Liver (tissue), 9 donors: ENCODE measurements around the gene CD79A. TPM values are rescaled to one million over a fixed set of nuclear protein-coding genes. Genes with fewer than 3 reads are reported as not detected.

Experiments
- DNase-seq: peaks from one replicate; pipeline ENCODE4 v3.0.0-alpha.2; 2017; ENCODE audit warnings: low spot score
- H3K27ac ChIP-seq, 2 donors: one replicate each; pipeline ENCODE4 v1.7.0; 2013; ENCODE audit warnings: inconsistent platforms in 2 of 2, low read length in 2 of 2, control low read depth in 1 of 2, low read depth in 1 of 2, mild to moderate bottlenecking in 1 of 2
- H3K27me3 ChIP-seq, 4 donors: one replicate each; pipeline versions ENCODE4 v1.6.1 to v1.7.0; 2013; ENCODE audit warnings: low read length in 3 of 4, inconsistent platforms in 1 of 4, mild to moderate bottlenecking in 1 of 4, moderate library complexity in 1 of 4; ENCODE audit not compliant: control insufficient read depth in 4 of 4, insufficient read depth in 4 of 4
- H3K36me3 ChIP-seq, 4 donors: one replicate each; pipeline versions ENCODE4 v1.6.1 to v1.7.0; 2013; ENCODE audit warnings: low read length in 3 of 4, mild to moderate bottlenecking in 3 of 4, low read depth in 1 of 4, moderate library complexity in 1 of 4; ENCODE audit not compliant: control insufficient read depth in 4 of 4, insufficient read depth in 3 of 4
- H3K4me1 ChIP-seq, 4 donors: one replicate each; pipeline versions ENCODE4 v1.6.1 to v1.7.0; 2013; ENCODE audit warnings: low read length in 3 of 4, mild to moderate bottlenecking in 3 of 4, moderate library complexity in 1 of 4; ENCODE audit not compliant: control insufficient read depth in 4 of 4, insufficient read depth in 4 of 4
- H3K4me3 ChIP-seq, 3 donors: one replicate each; pipeline versions ENCODE4 v1.6.1 to v1.7.0; 2013; ENCODE audit warnings: low read length in 3 of 3, control low read depth in 1 of 3, low read depth in 1 of 3, mild to moderate bottlenecking in 1 of 3
- H3K9ac ChIP-seq, 2 donors: one replicate each; pipeline ENCODE4 v1.7.0; 2013; ENCODE audit warnings: low read length in 2 of 2, mild to moderate bottlenecking in 2 of 2, moderate library complexity in 2 of 2, control low read depth in 1 of 2, low read depth in 1 of 2
- H3K9me3 ChIP-seq, 4 donors: one replicate each; pipeline versions ENCODE4 v1.6.1 to v1.7.0; 2013; ENCODE audit warnings: low read length in 3 of 4; ENCODE audit not compliant: control insufficient read depth in 4 of 4
- ATF3 ChIP-seq: IDR thresholded peaks from 2 replicates; pipeline ENCODE4 v1.6.1; 2016; ENCODE audit warnings: antibody characterized with exemption
- CTCF ChIP-seq: fragments of 150-350 bp; IDR thresholded peaks from 2 replicates; pipeline ENCODE4 v1.5.1; 2017; ENCODE audit warnings: improper control_type of control experiment, low read depth, low read length; ENCODE audit not compliant: missing input control
- EGR1 ChIP-seq, 2 donors: IDR thresholded peaks; 2 replicates each; pipeline ENCODE4 v1.6.1; 2016 to 2018; ENCODE audit warnings: antibody characterized with exemption in 2 of 2, low read depth in 2 of 2
- FOXA1 ChIP-seq: IDR thresholded peaks from 2 replicates; pipeline ENCODE4 v1.6.1; 2016; ENCODE audit warnings: antibody characterized with exemption
- FOXA2 ChIP-seq: IDR thresholded peaks from 2 replicates; pipeline ENCODE4 v1.6.1; 2016; ENCODE audit warnings: antibody characterized with exemption
- HNF4A ChIP-seq, 2 donors: conservative IDR thresholded peaks; 2 replicates each; pipeline ENCODE4 v1.6.1; 2016; ENCODE audit warnings: antibody characterized with exemption in 2 of 2, mild to moderate bottlenecking in 2 of 2
- JUND ChIP-seq, 2 donors: IDR thresholded peaks; 2 replicates each; pipeline ENCODE4 v1.6.1; 2016; ENCODE audit warnings: antibody characterized with exemption in 2 of 2
- NR2F2 ChIP-seq: IDR thresholded peaks from 2 replicates; pipeline ENCODE4 v1.6.1; 2016; ENCODE audit warnings: antibody characterized with exemption
- REST ChIP-seq: IDR thresholded peaks from 2 replicates; pipeline ENCODE4 v1.6.1; 2016; ENCODE audit warnings: antibody characterized with exemption, mild to moderate bottlenecking
- RXRA ChIP-seq, 2 donors: IDR thresholded peaks; 2 replicates each; pipeline ENCODE4 v1.6.1; 2017 to 2018; ENCODE audit warnings: antibody characterized with exemption in 2 of 2, mild to moderate bottlenecking in 1 of 2
- SP1 ChIP-seq: IDR thresholded peaks from 2 replicates; pipeline ENCODE4 v1.6.1; 2018; ENCODE audit warnings: antibody characterized with exemption, mild to moderate bottlenecking
- YY1 ChIP-seq: IDR thresholded peaks from 2 replicates; pipeline ENCODE4 v1.6.1; 2016; ENCODE audit warnings: antibody characterized with exemption, mild to moderate bottlenecking
- WGBS: extraction: QIAGEN DNeasy Blood & Tissue Kit; methylation state at CpG from one replicate; pipeline ENCODE4 v1.1.7; 2013; 5-methylcytosine and 5-hydroxymethylcytosine counted together
- polyA plus RNA-seq, 2 donors: library from polyadenylated mRNA; stranded (reverse) in 1 of 2; unstranded in 1 of 2; fragments of 200-250 nt in 1 of 2; fragments of >200 nt in 1 of 2; fragmentation: Nextera tagmentation in 1 of 2; extraction: Ambion mirVana in 1 of 2; gene quantifications; one replicate each; pipeline versions ENCODE4 v1.2.1 to v1.2.3, GENCODE V29; 2013 to 2015
- total RNA-seq, 2 donors: library from RNA; depleted of rRNA; stranded (reverse); fragments of >200 nt; gene quantifications; one replicate each; pipeline ENCODE4 v1.2.3, GENCODE V29; 2014
- TF ChIP-seq, protein P1 (sequence below): IDR thresholded peaks from 2 replicates; pipeline ENCODE4 v1.6.1; 2016; ENCODE audit warnings: antibody characterized with exemption
- donor health status: healthy.
- donor health status: healthy.
- donor health status: healthy.
- donor health status: healthy.
- donor health status: healthy.

The CD79A gene
- total and polyA plus RNA-seq, 4 donors: 0.43 to 5.0 (median 2.0) TPM

- no peaks in the 10 kb centered on the region for H3K9me3 ChIP-seq
- H3K27ac ChIP-seq: no peak overlapping the region
- peaks cover 0 to 13% (median 6%) of the 10 kb centered on the region in 4 donors for H3K27me3 ChIP-seq
- no peak overlapping the region for H3K9ac ChIP-seq
- WGBS: 22% methylated on average over 22 of the region's 22 CpGs
- no peak for DNase-seq
- H3K36me3 ChIP-seq: no peaks in the 10 kb centered on the region
- no peak overlapping the region for H3K4me3 ChIP-seq
- TF ChIP-seq ATF3 (no peak), YY1 (no peak), HNF4A (conservative IDR thresholded peaks at IDR 0.05) (no peak), RXRA (IDR thresholded peaks at IDR 0.05) (no peak), REST (no peak), NR2F2 (no peak), CTCF (no peak)
- no peaks in the 10 kb centered on the region for H3K4me1 ChIP-seq
Measured at GRCh38 chr19:41921577-41922576, 44.8 kb downstream of the CD79A start.

DNA sequence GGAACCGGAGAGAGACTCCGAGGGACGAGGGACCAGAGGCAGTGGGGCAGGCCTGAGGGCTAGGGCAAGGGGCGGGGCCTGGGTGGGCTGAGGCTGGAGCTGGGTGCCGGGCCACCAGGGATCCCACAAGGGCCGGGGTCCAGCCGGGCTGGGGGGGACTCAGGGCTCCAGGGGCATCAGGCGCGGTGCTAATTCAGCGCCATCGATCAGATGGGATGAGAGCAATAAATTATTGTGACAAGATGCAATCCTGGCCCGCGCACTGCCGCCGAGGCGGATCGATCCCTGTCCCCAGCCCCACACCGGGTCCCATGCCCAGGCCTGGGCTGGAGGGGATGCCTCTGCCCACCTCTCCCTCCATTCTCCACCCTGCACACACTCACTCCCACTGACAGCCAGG lies 45.5 kb downstream of the CD79A start:
- WGBS: 12% methylated on average over 18 of the region's 18 CpGs
- Histone ChIP-seq H3K36me3 (no peaks in the 10 kb centered on the region), H3K27ac (no peak overlapping the region), H3K9ac (no peak overlapping the region), H3K4me1 (no peaks in the 10 kb centered on the region), H3K9me3 (no peaks in the 10 kb centered on the region), H3K4me3 (no peak overlapping the region), H3K27me3 (peaks cover 0 to 14% (median 4%) of the 10 kb centered on the region in 4 donors)
- TF ChIP-seq YY1: no peak
- TF ChIP-seq FOXA2: no peak
- no peak for TF ChIP-seq ATF3
- TF ChIP-seq EGR1 (IDR thresholded peaks at IDR 0.05; ENCODE audit: low read depth in 2 of 2): no peak
- TF ChIP-seq FOXA1: no peak
- no peak for TF ChIP-seq JUND (IDR thresholded peaks at IDR 0.05)
- no peak for TF ChIP-seq SP1
- no peak for TF ChIP-seq NR2F2
- no peak for TF ChIP-seq CTCF
- TF ChIP-seq, protein P1, sequence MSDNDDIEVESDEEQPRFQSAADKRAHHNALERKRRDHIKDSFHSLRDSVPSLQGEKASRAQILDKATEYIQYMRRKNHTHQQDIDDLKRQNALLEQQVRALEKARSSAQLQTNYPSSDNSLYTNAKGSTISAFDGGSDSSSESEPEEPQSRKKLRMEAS: no peak
- TF ChIP-seq REST: no peak
- DNase-seq: no peak
